GM12878 (cell line): Measurements from ENCODE around the gene GLIPR2. TPM values are rescaled to one million over a fixed set of nuclear protein-coding genes. Genes with fewer than 3 reads are reported as not detected.
A peak's percentile ranks its signal among the peaks of the same experiment; 100 is the strongest.

Experiments
- ATF7 ChIP-seq: fragments of 450-650 bp; IDR thresholded peaks from 2 replicates; pipeline ENCODE4 v1.6.1; 2016; ENCODE audit warnings: low read depth, mild to moderate bottlenecking
- BCL11A ChIP-seq: IDR thresholded peaks from 2 replicates; pipeline ENCODE4 v1.6.1; 2011; ENCODE audit warnings: low read depth, low read length
- BRCA1 ChIP-seq: IDR thresholded peaks from 2 replicates; pipeline ENCODE4 v1.6.1; 2011; ENCODE audit warnings: low read depth, low read length, improper control_type of control experiment
- CHD4 ChIP-seq: fragments of 200-600 bp; sonication (generic); IDR thresholded peaks from 2 replicates; pipeline ENCODE4 v1.6.1; 2016; ENCODE audit warnings: mild to moderate bottlenecking
- CREM ChIP-seq: IDR thresholded peaks from 2 replicates; pipeline ENCODE4 v1.6.1; 2014; ENCODE audit warnings: antibody characterized with exemption, low read depth
- IRF4 ChIP-seq: IDR thresholded peaks from 2 replicates; pipeline ENCODE4 v1.6.1; 2011; ENCODE audit warnings: low read depth, low read length
- MTA2 ChIP-seq: fragments of 450-650 bp; IDR thresholded peaks from 2 replicates; pipeline ENCODE4 v1.6.1; 2016; ENCODE audit warnings: low read depth, mild to moderate bottlenecking, moderate library complexity
- NR2C1 ChIP-seq: fragments of 450-650 bp; IDR thresholded peaks from 2 replicates; pipeline ENCODE4 v1.6.1; 2017; ENCODE audit warnings: antibody characterized with exemption, mild to moderate bottlenecking, moderate library complexity
- STAT1 ChIP-seq: fragments of 450-650 bp; conservative IDR thresholded peaks from 2 replicates; pipeline ENCODE4 v1.6.1; 2014; ENCODE audit warnings: antibody characterized with exemption, mild to moderate bottlenecking
- USF2 ChIP-seq: IDR thresholded peaks from 2 replicates; pipeline ENCODE4 v1.6.1; 2011; ENCODE audit warnings: low read depth, low read length, improper control_type of control experiment, borderline replicate concordance
- WRNIP1 ChIP-seq: IDR thresholded peaks from 2 replicates; pipeline ENCODE4 v1.6.1; 2011; ENCODE audit warnings: low read depth, low read length, improper control_type of control experiment, borderline replicate concordance
- YY1 ChIP-seq: IDR thresholded peaks from 2 replicates; pipeline ENCODE4 v1.6.1; 2011; ENCODE audit warnings: low read depth, mild to moderate bottlenecking, low read length
- ZBTB4 ChIP-seq: fragments of 450-650 bp; formaldehyde crosslinking; IDR thresholded peaks from 2 replicates; pipeline ENCODE4 v1.4.0; 2022; ENCODE audit warnings: mild to moderate bottlenecking, moderate library complexity
- ZNF384 ChIP-seq: IDR thresholded peaks from 2 replicates; pipeline ENCODE4 v1.6.1; 2012; ENCODE audit warnings: low read depth, mild to moderate bottlenecking, low read length, improper control_type of control experiment, borderline replicate concordance
- ZNF622 ChIP-seq: fragments of 450-650 bp; IDR thresholded peaks from 2 replicates; pipeline ENCODE4 v1.6.1; 2017; ENCODE audit warnings: mild to moderate bottlenecking, inconsistent platforms
- polyA plus RNA-seq, 11 experiments: library from polyadenylated mRNA; depleted of rRNA in 4 of 11; unstranded in 6 of 11; stranded (reverse) in 5 of 11; fragments of >200 nt; fragmentation: Nextera tagmentation in 4 of 11; fragmentation: Illumina TruSeq in 1 of 11; extraction: Ambion mirVana in 4 of 11; extraction: Trizol in 1 of 11; gene quantifications; 1 replicate in 1 of 11; 2 replicates in 10 of 11; pipeline versions ENCODE4 v1.2.1 to v1.2.3, GENCODE V29; 2011 to 2016; ENCODE audit warnings: inconsistent platforms in 2 of 11, missing spikeins in 2 of 11, low read depth in 1 of 11
- total RNA-seq, 4 experiments: library from RNA; depleted of rRNA in 3 of 4; stranded (reverse); fragments of >200 nt in 3 of 4; fragmentation: Illumina TruSeq in 1 of 4; extraction: Trizol in 1 of 4; gene quantifications; 2 replicates each; pipeline versions ENCODE4 v1.2.1 to v1.2.3, GENCODE V29; 2013 to 2021
- TF ChIP-seq, protein P1 (sequence below): fragments of 450-650 bp; IDR thresholded peaks from 2 replicates; pipeline ENCODE4 v1.6.1; 2016; ENCODE audit warnings: mild to moderate bottlenecking
- TF ChIP-seq, protein P2 (sequence below): fragments of 450-650 bp; IDR thresholded peaks from 2 replicates; pipeline ENCODE4 v1.6.1; 2017; ENCODE audit warnings: antibody characterized with exemption, mild to moderate bottlenecking, moderate library complexity
- TF ChIP-seq, protein P3 (sequence below): fragments of 450-650 bp; IDR thresholded peaks from 2 replicates; pipeline ENCODE4 v1.6.1; 2017; ENCODE audit warnings: borderline replicate concordance

Gene GLIPR2
- total and polyA plus RNA-seq, 10 of the 15 experiments (the other 5 are each of a cell fraction or from before 2014, with no cell fraction given), result 0.41 to 3.5 (median 2.2) TPM

DNA sequence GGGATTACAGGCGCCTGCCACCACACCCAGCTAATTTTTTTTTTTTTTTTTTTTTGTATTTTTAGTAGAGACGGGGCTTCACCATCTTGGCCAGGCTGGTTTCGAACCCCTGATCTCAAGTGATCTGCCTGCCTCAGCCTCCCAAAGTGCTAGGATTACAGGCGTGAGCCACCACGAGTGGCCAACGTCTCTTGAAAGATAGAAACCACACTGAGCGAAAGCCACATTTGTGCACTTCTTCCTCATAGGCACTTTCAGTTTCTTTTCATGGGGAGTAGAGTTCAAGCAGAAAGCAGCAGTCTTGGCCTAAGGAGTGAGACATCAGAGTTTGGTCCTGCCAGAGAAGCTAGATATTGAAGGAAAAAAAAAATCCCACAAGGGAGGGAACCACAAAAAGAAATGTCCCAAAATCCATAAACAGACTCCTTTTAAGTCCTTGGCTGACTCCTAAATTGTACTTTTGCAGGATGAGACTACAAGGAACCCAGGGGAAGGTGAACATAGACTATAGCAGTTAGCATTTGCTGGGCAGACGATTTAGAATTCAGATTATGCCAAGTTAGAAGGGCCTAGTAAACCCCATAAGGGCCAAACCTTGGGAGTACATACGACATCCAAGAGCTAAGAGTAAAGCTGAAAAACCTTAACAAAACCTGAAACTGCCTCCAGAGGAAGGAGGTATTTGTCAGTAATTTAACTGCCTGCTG lies 43.9 kb upstream of the GLIPR2 start (continued):
- no peak for TF ChIP-seq USF2
- no peak for TF ChIP-seq ZNF384
- TF ChIP-seq CREM, result no peak
- no peak for TF ChIP-seq STAT1
- TF ChIP-seq YY1, result 0 out of 2 replicates have a peak, but pooled peaks have one; percentile 22
- TF ChIP-seq NR2C1, result no peak
- no peak for TF ChIP-seq MTA2
- TF ChIP-seq ZBTB4 (CRISPR knock-in tag), result no peak
- TF ChIP-seq ZNF622, result no peak
- TF ChIP-seq IRF4, result peak; percentile 57; the same call in 1 of the 2 replicates
- TF ChIP-seq, protein P1, sequence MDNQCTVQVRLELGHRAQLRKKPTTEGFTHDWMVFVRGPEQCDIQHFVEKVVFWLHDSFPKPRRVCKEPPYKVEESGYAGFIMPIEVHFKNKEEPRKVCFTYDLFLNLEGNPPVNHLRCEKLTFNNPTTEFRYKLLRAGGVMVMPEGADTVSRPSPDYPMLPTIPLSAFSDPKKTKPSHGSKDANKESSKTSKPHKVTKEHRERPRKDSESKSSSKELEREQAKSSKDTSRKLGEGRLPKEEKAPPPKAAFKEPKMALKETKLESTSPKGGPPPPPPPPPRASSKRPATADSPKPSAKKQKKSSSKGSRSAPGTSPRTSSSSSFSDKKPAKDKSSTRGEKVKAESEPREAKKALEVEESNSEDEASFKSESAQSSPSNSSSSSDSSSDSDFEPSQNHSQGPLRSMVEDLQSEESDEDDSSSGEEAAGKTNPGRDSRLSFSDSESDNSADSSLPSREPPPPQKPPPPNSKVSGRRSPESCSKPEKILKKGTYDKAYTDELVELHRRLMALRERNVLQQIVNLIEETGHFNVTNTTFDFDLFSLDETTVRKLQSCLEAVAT, result peak; percentile 77
- no peak for TF ChIP-seq BCL11A
- TF ChIP-seq, protein P2, sequence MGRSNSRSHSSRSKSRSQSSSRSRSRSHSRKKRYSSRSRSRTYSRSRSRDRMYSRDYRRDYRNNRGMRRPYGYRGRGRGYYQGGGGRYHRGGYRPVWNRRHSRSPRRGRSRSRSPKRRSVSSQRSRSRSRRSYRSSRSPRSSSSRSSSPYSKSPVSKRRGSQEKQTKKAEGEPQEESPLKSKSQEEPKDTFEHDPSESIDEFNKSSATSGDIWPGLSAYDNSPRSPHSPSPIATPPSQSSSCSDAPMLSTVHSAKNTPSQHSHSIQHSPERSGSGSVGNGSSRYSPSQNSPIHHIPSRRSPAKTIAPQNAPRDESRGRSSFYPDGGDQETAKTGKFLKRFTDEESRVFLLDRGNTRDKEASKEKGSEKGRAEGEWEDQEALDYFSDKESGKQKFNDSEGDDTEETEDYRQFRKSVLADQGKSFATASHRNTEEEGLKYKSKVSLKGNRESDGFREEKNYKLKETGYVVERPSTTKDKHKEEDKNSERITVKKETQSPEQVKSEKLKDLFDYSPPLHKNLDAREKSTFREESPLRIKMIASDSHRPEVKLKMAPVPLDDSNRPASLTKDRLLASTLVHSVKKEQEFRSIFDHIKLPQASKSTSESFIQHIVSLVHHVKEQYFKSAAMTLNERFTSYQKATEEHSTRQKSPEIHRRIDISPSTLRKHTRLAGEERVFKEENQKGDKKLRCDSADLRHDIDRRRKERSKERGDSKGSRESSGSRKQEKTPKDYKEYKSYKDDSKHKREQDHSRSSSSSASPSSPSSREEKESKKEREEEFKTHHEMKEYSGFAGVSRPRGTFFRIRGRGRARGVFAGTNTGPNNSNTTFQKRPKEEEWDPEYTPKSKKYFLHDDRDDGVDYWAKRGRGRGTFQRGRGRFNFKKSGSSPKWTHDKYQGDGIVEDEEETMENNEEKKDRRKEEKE, result no peak
- no peak for TF ChIP-seq WRNIP1
- TF ChIP-seq, protein P3, sequence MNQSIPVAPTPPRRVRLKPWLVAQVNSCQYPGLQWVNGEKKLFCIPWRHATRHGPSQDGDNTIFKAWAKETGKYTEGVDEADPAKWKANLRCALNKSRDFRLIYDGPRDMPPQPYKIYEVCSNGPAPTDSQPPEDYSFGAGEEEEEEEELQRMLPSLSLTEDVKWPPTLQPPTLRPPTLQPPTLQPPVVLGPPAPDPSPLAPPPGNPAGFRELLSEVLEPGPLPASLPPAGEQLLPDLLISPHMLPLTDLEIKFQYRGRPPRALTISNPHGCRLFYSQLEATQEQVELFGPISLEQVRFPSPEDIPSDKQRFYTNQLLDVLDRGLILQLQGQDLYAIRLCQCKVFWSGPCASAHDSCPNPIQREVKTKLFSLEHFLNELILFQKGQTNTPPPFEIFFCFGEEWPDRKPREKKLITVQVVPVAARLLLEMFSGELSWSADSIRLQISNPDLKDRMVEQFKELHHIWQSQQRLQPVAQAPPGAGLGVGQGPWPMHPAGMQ, result no peak
- TF ChIP-seq CHD4, result no peak
- TF ChIP-seq ATF7, result 0 out of 2 replicates have a peak, but pooled peaks have one; percentile 19
- no peak for TF ChIP-seq BRCA1
